NT2/D1 (cell line): ENCODE results near the gene OGG1.

Experiments used
- DNase-seq: peaks from one replicate; pipeline ENCODE4 v3.0.0-alpha.2; 2011; ENCODE audit warnings: low read depth, low spot score
- H3K27me3 ChIP-seq: 2 replicates; pipeline ENCODE4 v1.6.0; 2011; ENCODE audit warnings: mild to moderate bottlenecking; ENCODE audit not compliant: insufficient read length, insufficient read depth
- H3K36me3 ChIP-seq: 2 replicates; pipeline ENCODE4 v1.6.1; 2011; ENCODE audit warnings: mild to moderate bottlenecking, low read length, mixed read lengths; ENCODE audit not compliant: insufficient read depth, insufficient read length
- H3K4me1 ChIP-seq: 2 replicates; pipeline ENCODE4 v1.5.1; 2011; ENCODE audit not compliant: insufficient read depth, insufficient read length
- H3K4me3 ChIP-seq: 2 replicates; pipeline ENCODE4 v1.5.1; 2011; ENCODE audit warnings: low read depth; ENCODE audit not compliant: insufficient read length
- H3K9ac ChIP-seq: 2 replicates; pipeline ENCODE4 v1.6.0; 2011; ENCODE audit warnings: low read depth; ENCODE audit not compliant: insufficient read length
- H3K9me3 ChIP-seq: 2 replicates; pipeline ENCODE4 v1.5.1; 2011; ENCODE audit warnings: mild to moderate bottlenecking, low read length; ENCODE audit not compliant: insufficient read depth
- SUZ12 ChIP-seq: IDR thresholded peaks from 2 replicates; pipeline ENCODE4 v1.6.1; 2011; ENCODE audit not compliant: insufficient read length, insufficient read depth; ENCODE audit errors: extremely low read depth
- YY1 ChIP-seq: IDR thresholded peaks from 2 replicates; pipeline ENCODE4 v1.6.1; 2011; ENCODE audit not compliant: insufficient read length, insufficient read depth
- ZNF274 ChIP-seq: IDR thresholded peaks from 2 replicates; pipeline ENCODE4 v1.6.1; 2011; ENCODE audit warnings: mild to moderate bottlenecking, low read depth, low read length

The OGG1 gene

DNA sequence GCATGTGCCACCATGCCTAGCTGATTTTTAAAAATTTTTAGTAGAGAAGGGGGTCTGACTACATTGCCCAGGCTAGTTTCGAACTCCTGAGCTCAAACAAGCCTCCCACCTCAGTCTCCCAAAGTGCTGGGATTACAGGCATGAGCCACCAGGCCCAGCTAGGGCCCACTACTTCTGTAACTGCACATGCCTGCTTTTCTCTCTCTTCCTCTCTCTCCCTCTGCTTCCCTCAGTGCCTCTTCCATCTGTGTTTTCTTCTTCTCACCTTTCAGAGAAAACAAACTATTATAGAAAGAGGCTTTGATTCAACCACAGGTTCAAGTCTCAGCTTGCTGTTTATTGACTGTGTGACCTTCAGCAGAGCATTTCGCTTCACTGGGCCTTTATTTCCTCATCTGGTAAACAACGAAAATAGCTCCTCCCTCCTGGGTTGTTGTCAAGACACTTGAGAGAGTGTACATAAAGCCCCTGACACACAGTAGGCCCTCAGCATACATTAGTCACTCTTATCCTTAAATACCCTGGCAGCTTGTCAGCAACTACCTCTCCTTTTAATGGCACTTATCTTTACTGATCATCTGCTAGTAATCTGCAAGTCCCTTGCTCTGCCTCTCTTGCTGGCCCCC, 32.3 kb downstream of the OGG1 start:
- Histone ChIP-seq H3K27me3 (no peaks in the 10 kb centered on the region), H3K36me3 (peaks cover 63% of the 10 kb centered on the region), H3K4me3 (no peak overlapping the region), H3K9ac (no peak overlapping the region), H3K9me3 (no peaks in the 10 kb centered on the region), H3K4me1 (peaks cover 9% of the 10 kb centered on the region)
- DNase-seq: no peak
- TF ChIP-seq YY1 (no peak), ZNF274 (no peak), SUZ12 (no peak)

DNA sequence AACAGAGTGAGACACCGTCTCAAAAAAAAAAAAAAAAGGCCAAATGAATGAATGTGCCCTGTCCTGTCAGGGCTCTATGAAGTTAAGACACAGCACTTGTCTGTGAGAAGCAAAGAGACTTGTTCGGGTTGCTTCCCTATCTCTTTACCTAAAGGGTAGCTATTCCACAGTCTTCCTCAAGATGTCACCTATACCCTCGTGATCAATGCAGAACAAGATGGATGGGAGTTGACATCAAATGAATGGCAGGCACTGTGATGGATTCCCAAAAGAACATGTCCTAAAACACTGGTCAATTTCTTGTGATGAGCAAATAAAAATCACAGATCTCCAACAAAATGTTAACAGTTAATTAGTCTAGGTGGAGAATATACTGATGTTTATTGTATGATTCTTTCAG, 33.0 kb downstream of the OGG1 start:
- Histone ChIP-seq H3K4me3 (no peak overlapping the region), H3K27me3 (no peaks in the 10 kb centered on the region), H3K9ac (no peak overlapping the region), H3K36me3 (peaks cover 70% of the 10 kb centered on the region), H3K9me3 (no peaks in the 10 kb centered on the region), H3K4me1 (peaks cover 9% of the 10 kb centered on the region)
- TF ChIP-seq ZNF274: no peak
- no peak for TF ChIP-seq YY1
- TF ChIP-seq SUZ12: no peak
- DNase-seq: no peak

GRCh38 chr3:9783954-9784353, 34.2 kb downstream of the OGG1 start:
- Histone ChIP-seq H3K4me3 (no peak overlapping the region), H3K36me3 (peaks cover 73% of the 10 kb centered on the region), H3K9ac (no peak overlapping the region), H3K9me3 (no peaks in the 10 kb centered on the region), H3K27me3 (no peaks in the 10 kb centered on the region), H3K4me1 (peaks cover 9% of the 10 kb centered on the region)
- TF ChIP-seq SUZ12 (no peak), YY1 (no peak), ZNF274 (no peak)
- DNase-seq: no peak

DNA sequence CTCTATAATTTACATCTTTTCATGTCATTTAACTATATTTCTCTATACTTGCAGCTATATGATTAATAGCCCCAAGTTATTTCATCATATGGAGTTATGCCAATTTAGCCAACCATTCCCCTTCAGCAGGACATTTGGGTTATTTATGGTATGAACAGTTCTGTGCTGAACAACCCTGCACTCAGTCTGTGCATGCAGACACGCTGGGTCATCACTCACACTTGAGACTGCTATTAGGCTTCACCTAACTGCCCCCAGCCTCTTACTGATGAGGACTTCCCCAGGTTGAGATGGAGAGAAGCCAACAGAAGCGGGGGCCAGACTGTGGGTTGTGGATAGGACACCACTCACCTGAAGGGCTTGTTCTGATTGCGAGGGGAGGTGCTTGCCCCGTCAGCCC, 35.2 kb downstream of the OGG1 start:
- no peak for DNase-seq
- H3K27me3 ChIP-seq: no peaks in the 10 kb centered on the region
- H3K36me3 ChIP-seq: peaks cover 81% of the 10 kb centered on the region
- H3K9me3 ChIP-seq: no peaks in the 10 kb centered on the region
- H3K9ac ChIP-seq: no peak overlapping the region
- H3K4me1 ChIP-seq: peaks cover 8% of the 10 kb centered on the region
- TF ChIP-seq ZNF274: no peak
- TF ChIP-seq YY1: no peak
- TF ChIP-seq SUZ12: no peak
- H3K4me3 ChIP-seq: no peak overlapping the region

- DNase-seq: no peak
- Histone ChIP-seq H3K9ac (no peak overlapping the region), H3K4me3 (no peak overlapping the region), H3K36me3 (peaks cover 81% of the 10 kb centered on the region), H3K4me1 (peaks cover 4% of the 10 kb centered on the region), H3K27me3 (no peaks in the 10 kb centered on the region), H3K9me3 (no peaks in the 10 kb centered on the region)
- no peak for TF ChIP-seq SUZ12
- no peak for TF ChIP-seq YY1
- TF ChIP-seq ZNF274: no peak
Observed at GRCh38 chr3:9785602-9786001, 35.9 kb downstream of the OGG1 start.

DNA sequence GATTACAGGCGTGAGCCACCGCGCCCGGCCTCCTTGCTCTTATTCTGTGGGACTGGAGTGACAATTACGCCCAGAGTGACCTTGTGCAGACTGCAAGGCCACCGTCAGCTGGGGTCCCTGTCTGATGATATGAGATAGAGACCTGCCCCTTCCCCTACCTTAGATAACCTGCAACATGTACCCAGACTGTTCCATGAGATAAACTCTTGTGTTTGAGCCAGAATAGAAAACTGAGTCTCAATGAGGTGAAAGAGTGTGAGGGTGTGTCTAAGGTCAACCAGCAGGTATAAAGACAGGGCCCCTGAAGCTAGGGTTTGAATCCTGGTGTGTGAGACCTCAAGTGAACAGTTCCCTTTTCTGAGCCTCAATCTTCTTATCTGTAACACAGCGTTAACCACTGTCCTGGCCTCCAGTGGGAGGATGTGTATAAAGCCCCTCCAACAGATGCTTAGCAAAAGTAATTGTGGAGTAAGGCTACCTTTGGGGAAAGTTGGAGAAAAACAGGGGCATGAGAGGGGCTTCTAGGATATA, 36.5 kb downstream of the OGG1 start:
- DNase-seq: no peak
- Histone ChIP-seq H3K9ac (no peak overlapping the region), H3K4me3 (no peak overlapping the region), H3K27me3 (no peaks in the 10 kb centered on the region), H3K9me3 (no peaks in the 10 kb centered on the region), H3K4me1 (peaks cover 4% of the 10 kb centered on the region), H3K36me3 (peaks cover 81% of the 10 kb centered on the region)
- TF ChIP-seq YY1 (no peak), SUZ12 (no peak), ZNF274 (no peak)

GRCh38 chr3:9786825-9787669, 37.3 kb downstream of the OGG1 start:
- Histone ChIP-seq H3K9me3 (no peaks in the 10 kb centered on the region), H3K9ac (no peak overlapping the region), H3K27me3 (no peaks in the 10 kb centered on the region), H3K36me3 (peaks cover 78% of the 10 kb centered on the region), H3K4me1 (peaks cover 4% of the 10 kb centered on the region), H3K4me3 (no peak overlapping the region)
- no peak for DNase-seq
- TF ChIP-seq SUZ12 (no peak), ZNF274 (no peak), YY1 (no peak)
